ENCODE data around the gene IL1RAPL2.

Gene IL1RAPL2

DNA sequence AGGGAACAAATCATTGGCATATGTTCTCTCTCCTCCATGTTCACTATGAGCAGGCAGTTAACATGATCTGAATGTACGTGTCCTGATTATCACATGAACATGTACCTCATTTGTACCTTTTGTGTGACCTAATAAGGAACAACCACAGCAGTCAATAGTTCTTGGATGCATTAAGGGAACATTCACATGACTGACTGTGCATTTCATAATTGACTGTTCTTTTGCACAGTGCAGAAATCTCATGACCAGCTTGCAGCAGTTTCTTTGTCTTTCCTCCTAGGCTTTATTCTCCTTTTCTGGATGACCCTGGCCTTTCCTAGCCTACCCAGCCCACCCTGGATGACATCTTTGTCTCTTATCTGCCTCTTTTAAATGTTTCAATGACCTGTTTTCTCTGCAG, 711.1 kb downstream of the IL1RAPL2 start:
- no peak for DNase-seq

DNA sequence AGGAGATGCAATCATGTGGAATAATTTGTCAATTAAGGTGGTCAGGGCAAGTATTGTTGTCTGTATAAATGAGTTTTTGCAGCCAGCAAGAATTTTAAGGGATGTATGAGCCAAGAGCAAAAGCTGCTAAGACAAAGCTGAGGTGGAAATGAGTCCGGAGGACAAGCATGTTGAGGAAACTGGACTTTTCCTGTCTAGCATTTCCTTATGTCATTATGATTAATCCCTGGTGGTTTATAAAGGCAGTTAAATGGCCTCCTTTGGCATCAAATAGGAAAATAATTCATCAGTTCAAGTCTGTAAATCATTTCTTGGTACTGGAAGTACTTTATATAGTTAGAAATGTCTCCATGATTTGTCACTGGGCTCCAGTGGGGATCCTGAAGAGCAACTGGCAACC, 716.1 kb downstream of the IL1RAPL2 start:
- DNase-seq: no peak

DNA sequence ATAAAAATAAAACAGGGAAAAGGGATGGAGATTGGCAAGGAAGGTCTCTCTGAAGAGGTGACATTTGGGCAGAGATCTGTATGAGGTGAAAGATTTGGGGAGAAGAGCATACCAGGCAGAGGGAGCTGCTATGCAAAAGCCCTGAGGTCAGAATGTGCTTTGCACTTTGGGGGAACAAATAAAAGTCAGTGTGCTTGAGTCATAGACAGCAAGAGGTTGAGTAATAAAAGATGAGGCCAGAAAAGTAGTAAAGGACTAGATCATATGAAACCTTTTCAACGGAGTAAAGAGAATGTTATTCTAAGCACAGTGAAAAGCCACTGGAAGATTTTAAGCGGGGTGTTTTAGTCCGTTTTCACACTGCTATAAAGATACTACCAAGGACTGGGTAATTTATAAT, 731.0 kb downstream of the IL1RAPL2 start:
- no peak for DNase-seq

DNA sequence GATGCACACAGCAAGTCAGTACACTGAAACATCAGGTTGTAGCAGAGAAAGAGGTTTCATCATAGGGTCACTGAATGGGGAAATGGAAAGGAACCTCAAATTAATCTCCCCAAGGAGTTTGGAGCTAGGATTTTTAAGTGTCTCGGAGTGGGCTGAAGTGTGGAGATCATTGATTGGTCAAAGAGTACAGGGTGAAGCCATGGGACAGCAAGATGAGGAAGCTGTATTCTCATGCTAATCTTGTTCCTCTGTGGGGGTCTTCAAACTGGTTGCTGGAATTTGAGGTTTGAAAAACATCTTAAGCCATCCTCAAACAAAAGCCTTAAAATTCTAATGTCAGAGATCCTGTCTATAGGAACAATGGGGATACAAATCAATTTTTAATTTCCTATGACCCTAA, 733.3 kb downstream of the IL1RAPL2 start:
- DNase-seq: no peak

DNA sequence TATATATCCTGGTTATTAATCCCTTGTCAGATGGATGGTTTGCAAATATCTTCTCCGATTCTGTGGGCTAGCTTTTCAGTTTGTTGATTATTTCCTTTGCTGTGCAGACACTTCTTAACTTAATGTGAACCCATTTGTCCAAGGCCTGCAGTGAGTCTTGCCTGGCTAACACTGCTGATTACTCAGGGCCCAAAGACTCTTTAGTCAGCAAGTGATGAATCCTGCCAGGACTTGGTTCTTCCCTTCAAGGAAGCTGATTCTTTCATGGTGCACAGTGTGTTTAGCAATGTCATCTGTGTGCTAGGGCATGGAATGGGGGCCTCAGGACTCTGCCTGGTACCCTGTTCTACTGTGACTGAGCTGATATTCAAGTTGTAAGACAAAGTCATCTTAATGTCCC, 736.2 kb downstream of the IL1RAPL2 start:
- DNase-seq: no peak

DNA sequence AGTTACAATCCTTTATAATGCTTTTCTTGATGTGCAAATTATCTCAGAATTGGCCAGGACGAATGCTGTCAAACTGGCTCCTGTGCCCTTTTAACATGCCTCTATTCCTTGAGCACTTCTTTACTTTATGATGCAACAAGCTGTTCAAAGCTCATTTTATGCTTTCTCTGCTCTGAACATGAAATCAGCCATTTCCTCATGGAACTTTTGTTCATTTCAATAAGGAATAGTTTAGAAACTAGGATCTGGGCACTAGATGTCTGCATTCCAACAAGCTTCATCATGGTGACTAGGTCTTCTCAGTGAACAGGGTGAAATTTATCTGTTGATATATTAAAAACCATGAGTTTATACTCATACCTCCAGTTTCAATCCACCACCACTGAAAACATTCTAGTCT, 741.8 kb downstream of the IL1RAPL2 start:
- no peak for DNase-seq

DNA sequence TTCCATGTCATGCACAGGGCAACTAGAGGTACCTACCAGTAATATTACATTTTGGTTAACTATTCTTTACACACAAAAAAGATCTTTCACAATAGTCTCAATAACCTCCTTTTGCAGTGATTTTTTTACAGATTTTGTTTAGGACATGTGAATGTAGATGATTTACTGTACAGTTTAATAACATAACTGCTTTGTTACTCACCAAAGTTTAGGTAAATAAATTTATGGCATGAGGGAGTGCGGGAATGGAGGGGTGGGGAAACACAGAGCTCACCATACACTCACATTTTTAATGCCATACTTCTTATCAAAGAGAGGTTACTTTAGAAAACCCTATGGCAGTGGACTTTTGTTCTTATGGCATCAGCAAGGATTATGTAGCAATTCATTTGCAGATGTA, 747.6 kb downstream of the IL1RAPL2 start:
- no peak for DNase-seq

DNA sequence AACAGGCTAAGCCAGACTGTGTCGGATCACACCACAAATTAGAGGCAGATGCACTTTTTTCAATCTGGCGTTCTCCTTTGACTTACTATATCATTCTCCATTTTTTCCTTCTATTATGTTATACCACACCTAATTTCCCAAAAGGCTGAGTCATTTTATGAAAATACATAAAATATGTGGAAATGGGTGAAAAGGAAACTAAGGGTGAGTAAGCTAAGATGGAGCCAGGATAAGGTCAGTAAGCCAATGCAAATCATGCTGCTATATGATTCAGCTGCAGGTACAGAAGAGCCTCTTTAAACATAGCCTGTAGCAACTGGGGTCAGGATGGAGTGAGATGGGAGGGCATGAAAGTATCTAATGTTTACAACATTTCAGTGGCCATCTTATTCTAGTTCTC, 748.5 kb downstream of the IL1RAPL2 start:
- DNase-seq: no peak

DNA sequence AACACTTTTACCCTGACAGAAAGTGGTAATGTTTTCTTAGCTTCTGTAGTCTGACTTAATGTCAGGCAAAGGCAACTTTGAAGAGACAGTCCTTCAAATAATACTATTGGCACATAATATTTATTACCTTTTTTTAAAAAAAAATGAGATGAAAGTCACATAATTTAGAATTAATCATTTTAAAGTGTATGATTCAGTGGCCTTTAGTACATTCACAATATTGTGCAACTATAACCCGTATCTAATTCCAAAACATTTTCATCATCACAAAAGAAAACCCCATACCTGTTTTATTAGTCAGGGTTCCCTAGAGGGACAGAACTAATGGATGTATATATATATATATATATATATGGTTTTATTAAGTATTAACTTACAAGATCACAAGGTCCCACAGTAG, 749.2 kb downstream of the IL1RAPL2 start:
- no peak for DNase-seq

DNA sequence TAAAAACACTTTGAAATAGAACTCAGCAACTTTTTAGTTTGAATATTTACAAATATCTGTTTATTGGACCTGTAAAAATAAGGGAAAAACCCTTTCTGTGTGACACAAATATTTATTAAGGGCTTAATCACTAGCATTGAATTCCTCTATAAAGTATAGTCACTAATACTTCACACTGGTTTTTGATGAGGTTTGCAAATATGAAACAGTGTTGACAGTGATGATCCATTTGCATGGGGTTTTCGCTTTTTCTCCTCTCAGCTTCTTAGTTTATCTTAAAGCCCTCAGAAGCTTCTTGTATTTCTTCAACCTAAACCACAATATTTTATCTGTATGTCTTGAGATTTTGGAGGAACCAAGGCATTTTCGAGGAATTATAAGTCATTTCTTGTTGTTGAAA, 751.1 kb downstream of the IL1RAPL2 start:
- no peak for DNase-seq

DNA sequence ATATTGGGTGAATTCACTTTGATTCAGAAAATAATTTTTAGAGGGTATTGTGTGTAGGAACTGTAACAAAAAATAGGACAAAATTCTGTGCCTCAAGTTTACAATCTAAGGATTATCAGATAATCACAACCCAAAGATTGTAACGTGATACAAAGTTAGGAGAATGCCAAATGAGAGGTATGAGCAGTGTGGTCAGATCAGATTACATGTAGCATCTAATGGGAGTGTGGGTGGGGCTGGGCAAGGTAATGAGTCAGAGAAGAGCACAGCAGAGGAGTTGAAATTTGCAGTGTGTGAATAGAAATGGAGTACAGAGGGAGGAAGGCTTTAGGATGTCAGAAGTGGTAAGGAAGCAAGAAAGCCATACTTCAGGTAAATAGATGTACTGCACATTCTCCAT, 757.9 kb downstream of the IL1RAPL2 start:
- DNase-seq: no peak

DNA sequence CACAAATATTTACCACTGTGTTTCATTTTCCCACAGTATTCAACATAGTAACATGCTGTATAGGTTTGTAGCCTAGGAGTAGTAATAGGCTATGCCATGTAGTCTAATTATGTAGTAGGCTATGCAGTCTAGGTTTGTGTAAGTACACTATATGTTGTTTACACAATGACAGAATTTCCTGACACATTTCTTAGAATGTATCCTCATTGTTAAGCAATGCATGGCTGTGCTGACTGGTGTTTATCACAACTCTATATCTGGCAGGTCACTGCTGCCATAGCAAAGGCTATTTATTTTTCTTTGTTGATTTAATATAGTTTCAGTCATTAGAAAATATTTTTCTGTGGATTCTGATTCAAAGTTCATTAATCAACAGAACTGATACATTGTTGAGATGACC, 762.8 kb downstream of the IL1RAPL2 start:
- no peak for DNase-seq

DNA sequence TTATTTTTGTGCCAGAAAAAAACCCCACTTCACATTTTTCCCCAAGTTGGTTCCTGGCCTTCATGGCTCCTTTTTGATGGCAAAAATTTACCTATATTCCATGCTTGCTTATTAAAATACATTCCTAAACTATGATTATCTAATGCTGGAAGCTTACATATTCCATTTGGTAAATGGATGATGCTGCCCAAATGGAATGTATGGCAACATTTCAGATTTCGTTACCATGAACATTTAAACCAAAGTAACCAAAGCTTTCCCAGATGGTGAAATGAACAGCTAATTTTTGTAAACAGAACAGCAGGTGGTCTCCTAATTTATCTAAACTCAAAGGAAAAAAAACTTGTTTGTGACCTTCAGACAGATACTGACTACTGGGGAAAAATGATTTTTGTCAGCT, 765.2 kb downstream of the IL1RAPL2 start:
- DNase-seq: no peak

DNA sequence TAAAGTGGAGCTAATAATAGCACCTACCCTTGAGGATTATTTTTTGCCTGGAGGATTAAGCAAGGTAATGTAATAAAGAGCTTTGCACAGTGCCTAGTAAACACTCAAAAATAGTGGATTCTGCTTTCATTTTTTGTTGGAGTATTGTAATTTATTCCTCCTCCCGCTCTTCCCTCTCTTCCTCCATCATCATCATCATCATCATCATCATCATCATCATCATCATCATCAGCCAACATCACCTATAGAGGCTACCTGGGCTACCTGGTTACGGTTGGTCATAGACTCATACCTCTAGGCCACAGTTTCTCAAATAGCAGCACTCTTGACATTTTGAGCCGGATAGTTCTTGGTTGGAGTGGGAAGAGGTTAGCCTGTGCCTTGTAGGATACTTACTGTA, 781.4 kb downstream of the IL1RAPL2 start:
- DNase-seq: no peak

DNA sequence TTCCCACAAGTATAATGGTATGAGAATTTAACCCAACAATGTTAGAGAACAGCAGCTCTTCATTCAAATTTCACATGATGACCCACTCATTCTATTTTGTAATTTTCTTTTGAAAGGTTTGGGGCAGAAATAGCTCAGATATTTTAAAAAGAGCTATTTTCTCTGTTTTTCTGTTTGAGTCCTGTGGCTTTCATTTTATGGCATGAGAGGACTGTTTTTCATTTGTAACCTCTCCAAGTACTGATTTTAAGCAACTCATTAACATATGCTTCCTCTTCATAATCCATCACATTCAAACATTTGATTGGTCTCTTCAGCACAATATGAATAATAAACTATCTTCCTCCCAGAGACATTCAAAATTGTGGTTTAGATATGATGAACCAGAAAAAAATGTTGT, 783.5 kb downstream of the IL1RAPL2 start:
- no peak for DNase-seq

DNA sequence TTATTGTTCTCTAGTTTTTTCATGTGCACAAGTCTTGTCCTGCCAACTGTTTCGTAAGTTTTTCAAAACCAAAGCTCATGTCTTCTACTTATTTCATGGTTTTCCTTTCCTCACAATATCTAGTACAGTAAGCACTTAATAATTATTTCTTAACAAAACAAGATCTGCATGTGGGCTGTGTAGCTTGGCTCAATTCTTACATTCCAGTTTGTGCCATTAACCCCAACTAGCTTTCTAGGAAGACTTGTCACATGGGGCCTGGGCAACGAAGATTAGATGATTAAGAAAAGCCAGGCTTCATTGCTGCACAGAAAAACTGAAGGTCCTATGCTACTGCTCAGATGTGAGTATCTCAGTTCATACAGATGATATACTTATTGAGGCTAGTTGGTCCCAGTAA, 809.8 kb downstream of the IL1RAPL2 start:
- DNase-seq: no peak

DNA sequence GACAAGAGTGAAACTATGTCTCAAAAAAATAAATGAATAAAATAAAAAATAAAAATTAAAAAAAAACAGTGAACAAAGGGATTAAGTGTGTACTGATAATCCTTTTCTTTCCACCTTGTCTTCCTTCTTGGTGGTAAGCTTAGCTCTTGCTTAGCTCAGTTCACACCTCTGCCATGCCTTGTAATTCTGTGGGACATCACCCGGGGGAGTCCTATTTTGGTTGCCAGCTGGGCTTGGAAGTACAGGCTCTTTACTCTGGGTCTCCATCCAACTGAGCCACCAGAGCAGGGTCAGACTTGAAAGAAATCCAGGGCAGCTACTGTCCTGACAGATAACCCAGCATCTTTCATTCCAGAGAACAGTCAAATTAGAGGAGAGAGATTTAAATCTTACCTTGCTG, 858.7 kb downstream of the IL1RAPL2 start:
- no peak for DNase-seq

DNA sequence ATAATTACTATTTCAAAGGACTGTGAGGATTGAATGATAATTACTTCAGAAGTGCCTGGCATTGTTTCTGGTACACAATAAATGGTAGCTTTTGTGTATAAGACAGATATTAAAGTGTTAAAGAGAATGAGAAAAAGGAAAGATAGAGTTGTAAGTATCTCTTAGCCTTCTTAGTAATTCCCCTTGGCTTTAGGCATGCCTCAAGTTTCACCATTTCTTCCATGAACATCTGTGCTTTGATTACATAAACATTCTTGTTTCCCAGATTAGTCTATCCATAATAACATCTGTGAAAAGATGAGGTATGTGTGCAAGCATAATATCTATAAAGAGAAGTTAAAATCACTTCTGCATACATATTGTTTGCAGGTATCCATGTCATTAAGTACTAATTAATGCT, 885.4 kb downstream of the IL1RAPL2 start:
- no peak for DNase-seq

DNA sequence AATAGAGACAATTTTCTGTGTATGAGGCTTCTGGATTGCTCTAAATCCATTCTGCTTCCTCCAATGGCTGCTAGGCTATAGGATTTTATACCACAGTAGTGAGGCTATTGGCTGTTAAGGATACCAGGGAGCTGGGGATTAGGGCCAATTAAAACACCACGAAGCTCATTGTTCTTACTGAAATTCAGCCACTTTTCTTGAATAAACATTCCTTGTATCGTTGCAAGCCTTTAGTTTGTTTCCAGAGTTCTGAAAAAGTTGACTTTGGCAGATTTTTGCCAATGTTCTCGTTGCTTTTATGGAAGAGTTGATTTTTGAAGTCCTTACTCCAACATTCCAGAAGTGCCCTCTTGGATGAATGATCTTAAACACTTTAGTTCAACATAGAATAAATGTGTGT, 892.8 kb downstream of the IL1RAPL2 start:
- no peak for DNase-seq

DNA sequence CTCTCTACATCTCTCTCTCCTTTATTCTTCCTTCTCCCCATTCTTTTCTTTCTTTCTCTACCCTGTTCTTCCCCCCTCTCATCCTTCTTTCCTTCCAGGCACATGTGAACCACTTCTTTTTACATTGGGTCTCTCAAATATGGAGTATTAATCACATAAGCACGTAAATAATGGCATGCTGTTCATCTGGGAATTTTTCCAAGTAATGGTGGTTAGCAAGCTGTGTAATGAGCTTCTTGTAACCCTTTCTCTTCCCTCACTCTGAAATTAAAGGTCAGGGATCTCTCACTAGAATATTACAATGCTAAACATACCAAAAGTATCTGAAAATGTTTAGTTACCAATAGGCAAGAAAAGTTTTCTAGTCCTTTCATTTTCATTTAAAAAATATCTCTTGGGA, 894.4 kb downstream of the IL1RAPL2 start:
- DNase-seq: no peak

DNA sequence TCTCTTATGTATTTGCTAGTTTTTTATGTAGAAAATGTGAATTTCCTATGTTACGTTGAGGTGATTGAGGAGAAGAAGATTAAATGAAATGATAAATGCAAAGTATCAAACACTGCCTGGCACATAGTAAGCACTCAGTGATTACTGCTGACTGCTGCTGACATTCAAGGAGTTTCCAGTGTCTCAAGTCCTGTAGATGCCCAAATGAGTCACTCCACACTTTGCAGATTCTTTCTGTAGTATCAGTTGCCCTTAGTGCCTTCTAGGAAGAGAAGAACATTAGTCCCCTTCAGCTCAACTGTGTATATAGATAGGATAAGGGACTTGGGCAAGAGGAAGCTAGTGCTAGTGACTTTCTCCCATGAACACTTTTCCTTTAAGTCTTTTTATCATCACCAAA, 895.0 kb downstream of the IL1RAPL2 start:
- DNase-seq: no peak

DNA sequence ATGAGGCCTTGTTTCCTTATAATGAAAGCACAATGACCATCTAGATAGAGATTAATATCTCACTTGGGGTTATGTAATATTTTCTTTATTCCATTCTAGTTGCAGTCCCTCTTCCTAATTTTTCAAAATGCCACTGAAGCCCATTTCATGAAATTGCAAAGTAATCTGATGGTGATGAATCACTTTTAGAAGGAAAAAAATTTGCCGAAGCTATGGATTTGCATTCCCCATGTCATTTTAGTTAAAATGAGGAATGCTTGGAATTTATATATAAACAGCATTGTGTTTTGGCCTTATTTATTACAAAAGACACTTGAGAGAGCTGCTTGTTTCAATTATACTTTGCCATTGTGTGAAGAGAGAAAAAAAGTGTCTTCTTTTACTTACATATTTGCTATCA, 896.2 kb downstream of the IL1RAPL2 start:
- DNase-seq: no peak

DNA sequence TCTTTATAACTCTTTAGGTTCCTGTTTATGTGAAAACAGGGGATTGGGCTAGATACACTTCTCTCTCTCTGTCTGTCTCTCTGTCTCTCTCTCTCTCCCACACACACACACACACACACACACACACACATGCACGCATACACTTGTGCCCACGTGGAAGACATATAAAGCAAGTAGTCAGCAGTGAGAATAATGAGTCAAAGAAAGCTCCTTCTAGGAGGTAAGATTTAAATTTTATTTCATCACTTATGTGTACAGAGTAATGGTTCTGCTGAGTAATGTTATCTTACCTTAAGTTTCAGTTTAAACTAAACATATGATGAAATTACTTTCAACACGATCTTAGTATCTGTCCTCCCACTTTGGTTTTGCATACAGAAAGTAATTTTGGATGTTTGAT, 897.5 kb downstream of the IL1RAPL2 start:
- DNase-seq: no peak

DNA sequence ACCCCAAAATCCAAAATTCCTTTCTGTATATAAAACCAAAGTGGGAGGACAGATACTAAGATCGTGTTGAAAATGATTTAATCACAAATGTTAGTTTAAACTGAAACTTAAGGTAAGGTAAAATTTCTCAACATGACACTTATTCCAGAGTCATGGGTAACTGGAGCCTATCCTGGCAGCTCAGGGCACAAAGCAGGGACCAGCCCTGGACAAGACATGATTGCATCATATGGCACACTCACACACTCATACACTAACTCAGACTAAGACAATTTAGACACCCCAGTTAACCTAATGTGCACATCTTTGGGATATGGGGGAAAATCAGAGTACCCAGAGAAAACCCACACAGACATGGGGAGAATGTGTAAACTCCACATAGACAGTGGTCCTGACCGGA, 898.6 kb downstream of the IL1RAPL2 start:
- no peak for DNase-seq

DNA sequence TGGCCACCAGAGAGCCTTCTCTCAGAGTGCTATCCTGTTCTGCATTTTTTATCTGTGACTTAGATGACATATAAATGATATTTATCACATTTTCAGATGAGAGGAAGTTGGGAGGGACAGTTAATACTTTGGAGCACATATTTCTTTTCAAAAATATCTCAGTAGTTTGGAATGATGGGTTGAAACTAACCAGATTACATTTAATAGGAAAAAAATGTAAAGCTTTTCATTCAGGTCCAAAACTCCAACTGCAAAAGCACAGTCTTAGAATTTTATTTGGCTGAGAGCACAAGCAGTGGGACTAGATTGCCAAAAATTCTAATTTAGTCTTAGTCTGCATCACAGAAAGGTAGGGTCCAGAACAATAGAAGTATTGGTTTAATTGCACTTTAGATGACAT, 902.7 kb downstream of the IL1RAPL2 start:
- DNase-seq: no peak

DNA sequence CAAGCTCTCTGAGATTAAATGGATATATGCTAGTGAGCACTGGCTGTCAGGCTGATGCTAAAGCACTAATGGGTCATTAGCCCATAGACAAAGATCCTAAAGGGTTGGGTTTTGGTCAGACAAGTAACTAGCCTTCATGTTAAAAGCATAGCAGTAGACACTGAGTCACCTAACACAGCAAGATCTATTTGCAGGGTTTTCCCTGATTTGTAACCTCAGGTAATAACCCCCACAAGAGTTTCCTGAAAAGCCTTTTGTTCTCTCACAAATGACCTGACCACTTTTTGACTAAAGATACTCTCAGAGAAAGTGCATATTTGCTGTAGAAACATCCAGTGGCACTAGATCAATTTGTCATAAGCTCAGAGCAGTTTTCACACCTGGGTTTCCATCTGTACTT, 905.6 kb downstream of the IL1RAPL2 start:
- no peak for DNase-seq

Measured in suppressor macrophage (primary cell).